ENCODE measurements around the gene MISP.
"Not testable (repeated sequence)": the region's sequence is repeated elsewhere in the genome, so short reads cannot be mapped to it uniquely, and the experiment has no call there.

MISP gene

GRCh38 chr19:750640-751423, at the start of gene MISP:
Gene MISP, plus strand, starts transcription at chr19:751112. Its CDS starts 5,835 bp downstream, at chr19:756947.
- DNase-seq (ENCODE audit: low read depth in 2 of 2, low spot score in 1 of 2), result no peak

GRCh38 chr19:702847-703246, 48.1 kb upstream of the MISP start:
- not testable (repeated sequence) for DNase-seq (ENCODE audit: low read depth in 2 of 2, low spot score in 1 of 2)

DNA sequence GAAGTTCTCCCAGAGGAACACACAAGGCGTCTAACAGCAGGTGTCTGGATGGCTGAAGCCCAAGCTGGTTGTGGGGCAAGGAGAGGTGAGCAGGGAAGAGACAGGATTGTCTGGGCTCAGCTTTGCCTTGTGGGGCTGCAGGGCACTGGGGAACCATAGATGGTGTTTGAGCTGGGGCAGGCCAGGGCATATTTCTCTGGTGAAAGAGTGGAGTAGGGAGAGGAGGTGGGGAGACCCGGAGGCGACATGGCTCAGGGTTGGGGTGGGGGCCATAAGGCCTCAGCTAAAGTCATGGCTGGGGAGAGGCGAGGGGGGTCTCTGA, 47.6 kb upstream of the MISP start:
- DNase-seq (ENCODE audit: low read depth in 2 of 2, low spot score in 1 of 2), result no peak

GRCh38 chr19:703651-704446, 47.1 kb upstream of the MISP start:
- no peak for DNase-seq (ENCODE audit: low read depth in 2 of 2, low spot score in 1 of 2)

DNA sequence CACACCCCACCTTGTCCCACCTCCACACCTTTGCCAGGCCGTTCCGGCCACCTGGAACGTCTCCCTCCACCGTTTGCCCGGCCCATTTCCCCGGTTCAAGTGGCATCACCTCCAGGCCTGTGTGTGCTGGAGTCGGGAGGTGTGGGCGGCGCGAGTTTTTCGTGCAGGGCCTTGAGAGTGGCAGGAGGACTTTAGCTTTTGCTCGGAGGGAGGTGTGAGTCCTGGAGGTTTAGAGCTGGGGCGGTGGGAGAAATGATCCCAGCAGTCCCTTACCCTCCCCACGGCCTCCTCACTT, 46.5 kb upstream of the MISP start:
- no peak for DNase-seq (ENCODE audit: low read depth in 2 of 2, low spot score in 1 of 2)

GRCh38 chr19:708154-709143, 42.5 kb upstream of the MISP start, which contains the start of gene PALM:
Gene PALM, plus strand, starts transcription at chr19:708935. Its CDS starts 212 bp downstream, at chr19:709147.
- no peak for DNase-seq (ENCODE audit: low read depth in 2 of 2, low spot score in 1 of 2)

- DNase-seq (ENCODE audit: low read depth in 2 of 2, low spot score in 1 of 2), result no peak
Measured at GRCh38 chr19:709196-709964, 41.5 kb upstream of the MISP start.

- DNase-seq (ENCODE audit: low read depth in 2 of 2, low spot score in 1 of 2), result no peak
Measured at GRCh38 chr19:709965-710571, 40.8 kb upstream of the MISP start.

GRCh38 chr19:710767-711166, 40.1 kb upstream of the MISP start:
- no peak for DNase-seq (ENCODE audit: low read depth in 2 of 2, low spot score in 1 of 2)

GRCh38 chr19:711254-711653, 39.7 kb upstream of the MISP start:
- no peak for DNase-seq (ENCODE audit: low read depth in 2 of 2, low spot score in 1 of 2)

GRCh38 chr19:715347-715746, 35.6 kb upstream of the MISP start:
- DNase-seq (ENCODE audit: low read depth in 2 of 2, low spot score in 1 of 2), result no peak

DNA sequence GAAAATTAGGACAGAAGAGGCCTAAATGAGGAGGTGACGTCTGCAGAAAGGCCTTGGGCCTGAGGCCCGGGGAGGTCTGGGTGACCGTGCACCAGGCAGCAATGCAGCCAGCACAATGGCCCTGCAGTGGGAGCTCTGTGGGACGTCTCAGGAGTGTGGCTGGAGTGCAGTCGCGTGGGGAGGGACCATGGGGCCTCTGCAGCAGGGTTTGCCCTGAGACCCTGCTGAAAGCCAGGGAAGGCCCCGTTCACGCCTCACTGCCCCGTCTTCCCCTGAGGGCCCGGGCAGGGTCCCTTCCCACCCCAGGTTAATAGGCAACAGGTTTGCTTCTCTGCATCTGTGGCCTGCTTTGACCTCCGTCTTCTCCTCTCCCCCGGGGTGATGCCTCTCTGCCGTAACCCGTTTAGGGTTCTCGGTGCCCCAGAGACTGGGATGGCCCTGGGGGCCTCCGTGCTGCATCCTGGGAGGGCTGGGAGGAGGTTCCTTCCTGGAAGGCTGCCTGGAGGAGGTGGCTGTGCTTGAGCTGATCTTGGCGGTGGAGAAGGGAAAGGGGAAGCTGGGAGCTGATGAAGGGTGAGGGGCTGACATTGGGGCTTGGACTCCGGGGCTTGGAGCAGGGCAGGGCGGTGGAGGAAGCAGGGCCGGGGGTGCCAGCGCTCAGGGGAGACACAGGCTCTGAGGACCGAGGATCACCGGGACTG, 32.5 kb upstream of the MISP start:
- no peak for DNase-seq (ENCODE audit: low read depth in 2 of 2, low spot score in 1 of 2)

GRCh38 chr19:718991-719512, 31.9 kb upstream of the MISP start:
- no peak for DNase-seq (ENCODE audit: low read depth in 2 of 2, low spot score in 1 of 2)

GRCh38 chr19:719636-720344, 31.1 kb upstream of the MISP start:
- DNase-seq (ENCODE audit: low read depth in 2 of 2, low spot score in 1 of 2), result no peak

- no peak for DNase-seq (ENCODE audit: low read depth in 2 of 2, low spot score in 1 of 2)
Measured at GRCh38 chr19:720345-721160, 30.4 kb upstream of the MISP start.

- no peak for DNase-seq (ENCODE audit: low read depth in 2 of 2, low spot score in 1 of 2)
Measured at GRCh38 chr19:722553-723101, 28.3 kb upstream of the MISP start.

DNA sequence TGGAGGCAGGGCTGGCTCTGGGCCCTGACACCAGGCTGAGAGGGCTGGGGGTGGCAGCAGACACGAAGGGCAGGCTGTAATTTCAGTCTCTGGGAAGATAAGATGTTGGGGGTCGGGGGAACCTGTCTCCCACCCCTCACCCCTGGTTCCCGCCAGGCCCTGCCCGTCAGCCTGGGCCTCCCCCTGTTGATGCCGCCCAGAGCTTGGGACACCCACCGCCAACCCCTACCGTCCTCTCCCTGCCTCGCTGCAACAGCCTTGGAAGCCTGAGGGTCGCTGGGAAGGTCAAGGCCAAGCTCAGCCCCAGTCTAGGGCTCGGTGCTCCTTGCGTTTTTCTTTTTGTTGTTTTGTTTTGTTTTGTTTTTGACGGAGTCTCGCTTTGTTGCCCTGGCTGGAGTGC, 27.7 kb upstream of the MISP start:
- DNase-seq (ENCODE audit: low read depth in 2 of 2, low spot score in 1 of 2), result no peak

- DNase-seq (ENCODE audit: low read depth in 2 of 2, low spot score in 1 of 2), result no peak
Measured at GRCh38 chr19:723714-724113, 27.2 kb upstream of the MISP start.
